ENCODE data around the gene LZTS2.

DNA sequence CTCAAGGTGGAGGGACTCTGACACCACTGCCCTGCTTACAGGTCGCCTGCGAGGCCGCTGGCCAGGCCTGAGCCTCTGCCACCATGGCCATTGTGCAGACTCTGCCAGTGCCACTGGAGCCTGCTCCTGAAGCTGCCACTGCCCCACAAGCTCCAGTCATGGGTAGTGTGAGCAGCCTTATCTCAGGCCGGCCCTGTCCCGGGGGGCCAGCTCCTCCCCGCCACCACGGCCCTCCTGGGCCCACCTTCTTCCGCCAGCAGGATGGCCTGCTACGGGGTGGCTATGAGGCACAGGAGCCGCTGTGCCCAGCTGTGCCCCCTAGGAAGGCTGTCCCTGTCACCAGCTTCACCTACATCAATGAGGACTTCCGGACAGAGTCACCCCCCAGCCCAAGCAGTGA is 2.8 kb downstream of the LZTS2 start:
- no peak for TF ChIP-seq POLR2A (IDR thresholded peaks at IDR 0.05)
- TF ChIP-seq, protein P1, sequence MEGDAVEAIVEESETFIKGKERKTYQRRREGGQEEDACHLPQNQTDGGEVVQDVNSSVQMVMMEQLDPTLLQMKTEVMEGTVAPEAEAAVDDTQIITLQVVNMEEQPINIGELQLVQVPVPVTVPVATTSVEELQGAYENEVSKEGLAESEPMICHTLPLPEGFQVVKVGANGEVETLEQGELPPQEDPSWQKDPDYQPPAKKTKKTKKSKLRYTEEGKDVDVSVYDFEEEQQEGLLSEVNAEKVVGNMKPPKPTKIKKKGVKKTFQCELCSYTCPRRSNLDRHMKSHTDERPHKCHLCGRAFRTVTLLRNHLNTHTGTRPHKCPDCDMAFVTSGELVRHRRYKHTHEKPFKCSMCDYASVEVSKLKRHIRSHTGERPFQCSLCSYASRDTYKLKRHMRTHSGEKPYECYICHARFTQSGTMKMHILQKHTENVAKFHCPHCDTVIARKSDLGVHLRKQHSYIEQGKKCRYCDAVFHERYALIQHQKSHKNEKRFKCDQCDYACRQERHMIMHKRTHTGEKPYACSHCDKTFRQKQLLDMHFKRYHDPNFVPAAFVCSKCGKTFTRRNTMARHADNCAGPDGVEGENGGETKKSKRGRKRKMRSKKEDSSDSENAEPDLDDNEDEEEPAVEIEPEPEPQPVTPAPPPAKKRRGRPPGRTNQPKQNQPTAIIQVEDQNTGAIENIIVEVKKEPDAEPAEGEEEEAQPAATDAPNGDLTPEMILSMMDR (IDR thresholded peaks at IDR 0.05): no peak
